ENCODE data around the gene CRB3. TPM values are rescaled to one million over a fixed set of nuclear protein-coding genes. Genes with fewer than 3 reads are reported as not detected.

CRB3 gene
- total and polyA plus RNA-seq, 2 experiments from 2014 or later = 11.8 to 44.4 TPM

DNA sequence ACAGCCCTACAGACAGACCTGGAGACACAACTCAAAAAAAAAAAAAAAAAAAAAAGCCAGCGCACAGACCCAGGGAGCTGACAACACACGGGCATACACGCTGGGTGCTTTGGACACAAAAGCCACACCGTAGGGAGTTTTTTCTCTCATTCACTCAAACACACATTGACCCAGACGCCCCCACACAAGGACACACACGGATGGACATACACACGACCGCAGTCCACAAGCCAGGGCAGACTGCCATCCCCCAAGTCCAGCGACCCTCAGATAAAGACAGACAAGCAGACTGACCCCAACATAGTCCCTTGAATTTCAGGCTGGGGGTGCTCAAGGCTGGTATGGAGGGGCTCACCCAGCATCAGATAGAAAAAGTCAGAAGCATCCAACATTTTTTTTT, 50.0 kb downstream of the CRB3 start:
- H3K9me3 Mint-ChIP-seq = peaks cover 4% of the 10 kb centered on the region
- peaks cover 13% of the 10 kb centered on the region for H3K27me3 Mint-ChIP-seq (ENCODE audit: insufficient read depth, low read depth, poor library complexity)
- H3F3A ChIP-seq (replicated peaks; ENCODE audit: low read depth) = no peaks in the 10 kb centered on the region
- peaks cover 3% of the 10 kb centered on the region for H3K4me1 Mint-ChIP-seq
- no peak overlapping the region for H2AFZ ChIP-seq
- H3K4me1 ChIP-seq (ENCODE audit: insufficient read depth) = no peaks in the 10 kb centered on the region
- H3K36me3 ChIP-seq (ENCODE audit: insufficient read depth) = no peaks in the 10 kb centered on the region
- no peak overlapping the region for H3K27ac Mint-ChIP-seq
- H3K79me2 ChIP-seq (replicated peaks; ENCODE audit: insufficient read depth) = no peaks in the 10 kb centered on the region
- no peak for TF ChIP-seq STAT1 (IDR thresholded peaks at IDR 0.05; ENCODE audit: unreplicated experiment)
- no peak for TF ChIP-seq CREB1 (CRISPR knock-in tag; IDR thresholded peaks at IDR 0.05; ENCODE audit: low read depth)
- no peak for TF ChIP-seq EZH2 (IDR thresholded peaks at IDR 0.05; ENCODE audit: low read depth, unreplicated experiment)
- no peak for TF ChIP-seq CTCF (conservative IDR thresholded peaks at IDR 0.05; ENCODE audit: low read depth in 2 of 2)
- no peak for TF ChIP-seq ZNF331 (CRISPR knock-in tag; IDR thresholded peaks at IDR 0.05; ENCODE audit: low read depth)
- no peak for TF ChIP-seq REST (IDR thresholded peaks at IDR 0.05; ENCODE audit: unreplicated experiment)
- TF ChIP-seq ETS1 (IDR thresholded peaks at IDR 0.05) = no peak
- no peak for TF ChIP-seq POLR2AphosphoS5 (IDR thresholded peaks at IDR 0.05; ENCODE audit: low read depth)
- TF ChIP-seq, protein P1, sequence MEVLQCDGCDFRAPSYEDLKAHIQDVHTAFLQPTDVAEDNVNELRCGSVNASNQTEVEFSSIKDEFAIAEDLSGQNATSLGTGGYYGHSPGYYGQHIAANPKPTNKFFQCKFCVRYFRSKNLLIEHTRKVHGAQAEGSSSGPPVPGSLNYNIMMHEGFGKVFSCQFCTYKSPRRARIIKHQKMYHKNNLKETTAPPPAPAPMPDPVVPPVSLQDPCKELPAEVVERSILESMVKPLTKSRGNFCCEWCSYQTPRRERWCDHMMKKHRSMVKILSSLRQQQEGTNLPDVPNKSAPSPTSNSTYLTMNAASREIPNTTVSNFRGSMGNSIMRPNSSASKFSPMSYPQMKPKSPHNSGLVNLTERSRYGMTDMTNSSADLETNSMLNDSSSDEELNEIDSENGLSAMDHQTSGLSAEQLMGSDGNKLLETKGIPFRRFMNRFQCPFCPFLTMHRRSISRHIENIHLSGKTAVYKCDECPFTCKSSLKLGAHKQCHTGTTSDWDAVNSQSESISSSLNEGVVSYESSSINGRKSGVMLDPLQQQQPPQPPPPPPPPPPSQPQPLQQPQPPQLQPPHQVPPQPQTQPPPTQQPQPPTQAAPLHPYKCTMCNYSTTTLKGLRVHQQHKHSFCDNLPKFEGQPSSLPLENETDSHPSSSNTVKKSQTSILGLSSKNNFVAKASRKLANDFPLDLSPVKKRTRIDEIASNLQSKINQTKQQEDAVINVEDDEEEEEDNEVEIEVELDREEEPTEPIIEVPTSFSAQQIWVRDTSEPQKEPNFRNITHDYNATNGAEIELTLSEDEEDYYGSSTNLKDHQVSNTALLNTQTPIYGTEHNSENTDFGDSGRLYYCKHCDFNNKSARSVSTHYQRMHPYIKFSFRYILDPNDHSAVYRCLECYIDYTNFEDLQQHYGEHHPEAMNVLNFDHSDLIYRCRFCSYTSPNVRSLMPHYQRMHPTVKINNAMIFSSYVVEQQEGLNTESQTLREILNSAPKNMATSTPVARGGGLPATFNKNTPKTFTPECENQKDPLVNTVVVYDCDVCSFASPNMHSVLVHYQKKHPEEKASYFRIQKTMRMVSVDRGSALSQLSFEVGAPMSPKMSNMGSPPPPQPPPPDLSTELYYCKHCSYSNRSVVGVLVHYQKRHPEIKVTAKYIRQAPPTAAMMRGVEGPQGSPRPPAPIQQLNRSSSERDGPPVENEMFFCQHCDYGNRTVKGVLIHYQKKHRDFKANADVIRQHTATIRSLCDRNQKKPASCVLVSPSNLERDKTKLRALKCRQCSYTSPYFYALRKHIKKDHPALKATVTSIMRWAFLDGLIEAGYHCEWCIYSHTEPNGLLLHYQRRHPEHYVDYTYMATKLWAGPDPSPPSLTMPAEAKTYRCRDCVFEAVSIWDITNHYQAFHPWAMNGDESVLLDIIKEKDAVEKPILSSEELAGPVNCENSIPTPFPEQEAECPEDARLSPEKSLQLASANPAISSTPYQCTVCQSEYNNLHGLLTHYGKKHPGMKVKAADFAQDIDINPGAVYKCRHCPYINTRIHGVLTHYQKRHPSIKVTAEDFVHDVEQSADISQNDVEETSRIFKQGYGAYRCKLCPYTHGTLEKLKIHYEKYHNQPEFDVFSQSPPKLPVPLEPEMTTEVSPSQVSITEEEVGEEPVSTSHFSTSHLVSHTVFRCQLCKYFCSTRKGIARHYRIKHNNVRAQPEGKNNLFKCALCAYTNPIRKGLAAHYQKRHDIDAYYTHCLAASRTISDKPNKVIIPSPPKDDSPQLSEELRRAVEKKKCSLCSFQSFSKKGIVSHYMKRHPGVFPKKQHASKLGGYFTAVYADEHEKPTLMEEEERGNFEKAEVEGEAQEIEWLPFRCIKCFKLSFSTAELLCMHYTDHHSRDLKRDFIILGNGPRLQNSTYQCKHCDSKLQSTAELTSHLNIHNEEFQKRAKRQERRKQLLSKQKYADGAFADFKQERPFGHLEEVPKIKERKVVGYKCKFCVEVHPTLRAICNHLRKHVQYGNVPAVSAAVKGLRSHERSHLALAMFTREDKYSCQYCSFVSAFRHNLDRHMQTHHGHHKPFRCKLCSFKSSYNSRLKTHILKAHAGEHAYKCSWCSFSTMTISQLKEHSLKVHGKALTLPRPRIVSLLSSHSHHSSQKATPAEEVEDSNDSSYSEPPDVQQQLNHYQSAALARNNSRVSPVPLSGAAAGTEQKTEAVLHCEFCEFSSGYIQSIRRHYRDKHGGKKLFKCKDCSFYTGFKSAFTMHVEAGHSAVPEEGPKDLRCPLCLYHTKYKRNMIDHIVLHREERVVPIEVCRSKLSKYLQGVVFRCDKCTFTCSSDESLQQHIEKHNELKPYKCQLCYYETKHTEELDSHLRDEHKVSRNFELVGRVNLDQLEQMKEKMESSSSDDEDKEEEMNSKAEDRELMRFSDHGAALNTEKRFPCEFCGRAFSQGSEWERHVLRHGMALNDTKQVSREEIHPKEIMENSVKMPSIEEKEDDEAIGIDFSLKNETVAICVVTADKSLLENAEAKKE (CRISPR knock-in tag; IDR thresholded peaks at IDR 0.05) = no peak
- no peak for TF ChIP-seq NANOG (IDR thresholded peaks at IDR 0.05; ENCODE audit: borderline replicate concordance)
- TF ChIP-seq ZNF114 (CRISPR knock-in tag; IDR thresholded peaks at IDR 0.05) = no peak
- TF ChIP-seq EZH2phosphoT487 (IDR thresholded peaks at IDR 0.05; ENCODE audit: unreplicated experiment) = no peak
- TF ChIP-seq JUNB (IDR thresholded peaks at IDR 0.05; ENCODE audit: unreplicated experiment) = no peak
- no peak overlapping the region for H3K4me2 ChIP-seq
- H4K20me1 ChIP-seq (replicated peaks; ENCODE audit: insufficient read depth) = no peaks in the 10 kb centered on the region
- H3K27ac ChIP-seq (ENCODE audit: low read depth) = no peak overlapping the region
- H3K4me3 Mint-ChIP-seq = no peak overlapping the region
- ATAC-seq (no peak), DNase-seq (ENCODE audit: low spot score) (no peak)
- no peaks in the 10 kb centered on the region for H3K9me2 ChIP-seq (ENCODE audit: insufficient read depth)
- no peak overlapping the region for H3K4me3 ChIP-seq
- H3K36me3 Mint-ChIP-seq (ENCODE audit: low read depth) = no peaks in the 10 kb centered on the region; the same call in 2 of the 3 replicates
- H3K27me3 ChIP-seq (ENCODE audit: insufficient read depth) = no peaks in the 10 kb centered on the region

All from GM23338 (cell line).